Globus pallidus (tissue), 1 donor: ENCODE data around the gene ZCWPW1.

Experiments
- DNase-seq: peaks from one replicate; pipeline ENCODE4 v3.0.0-alpha.2; 2015; ENCODE audit warnings: low spot score

The ZCWPW1 gene

DNA sequence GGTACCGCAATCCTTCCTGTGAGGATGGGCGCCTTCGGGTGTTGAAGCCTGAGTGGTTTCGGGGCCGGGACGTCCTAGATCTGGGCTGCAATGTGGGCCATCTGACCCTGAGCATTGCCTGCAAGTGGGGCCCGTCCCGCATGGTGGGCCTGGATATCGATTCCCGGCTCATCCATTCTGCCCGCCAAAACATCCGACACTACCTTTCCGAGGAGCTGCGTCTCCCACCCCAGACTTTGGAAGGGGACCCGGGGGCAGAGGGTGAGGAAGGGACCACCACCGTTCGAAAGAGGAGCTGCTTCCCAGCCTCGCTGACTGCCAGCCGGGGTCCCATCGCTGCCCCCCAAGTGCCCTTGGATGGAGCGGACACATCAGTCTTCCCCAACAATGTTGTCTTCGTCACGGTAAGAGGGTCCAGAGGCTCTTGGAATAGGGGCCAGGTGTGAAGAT is 2.8 kb upstream of the ZCWPW1 start:
- DNase-seq, result no peak

DNA sequence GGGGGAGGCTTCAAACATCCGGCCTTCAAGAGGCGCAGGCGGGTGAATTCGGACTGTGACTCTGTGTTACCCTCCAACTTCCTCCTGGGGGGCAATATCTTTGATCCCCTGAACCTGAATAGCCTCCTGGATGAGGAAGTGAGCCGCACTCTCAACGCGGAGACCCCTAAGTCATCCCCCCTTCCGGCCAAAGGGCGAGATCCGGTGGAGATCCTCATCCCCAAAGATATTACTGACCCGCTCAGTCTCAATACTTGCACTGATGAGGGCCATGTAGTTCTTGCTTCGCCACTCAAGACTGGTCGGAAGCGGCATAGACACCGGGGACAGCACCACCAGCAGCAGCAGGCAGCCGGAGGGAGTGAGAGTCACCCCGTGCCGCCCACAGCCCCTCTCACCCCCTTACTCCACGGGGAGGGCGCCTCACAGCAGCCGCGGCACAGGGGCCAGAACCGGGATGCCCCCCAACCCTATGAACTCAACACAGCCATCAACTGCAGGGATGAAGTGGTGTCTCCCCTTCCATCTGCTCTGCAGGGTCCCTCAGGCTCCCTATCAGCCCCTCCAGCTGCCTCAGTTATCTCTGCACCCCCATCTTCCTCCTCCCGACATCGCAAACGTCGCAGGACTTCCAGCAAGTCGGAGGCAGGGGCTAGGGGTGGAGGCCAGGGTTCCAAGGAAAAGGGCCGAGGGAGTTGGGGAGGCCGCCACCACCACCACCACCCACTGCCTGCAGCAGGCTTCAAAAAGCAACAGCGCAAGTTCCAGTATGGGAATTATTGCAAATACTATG is 2.2 kb upstream of the ZCWPW1 start:
- no peak for DNase-seq

DNA sequence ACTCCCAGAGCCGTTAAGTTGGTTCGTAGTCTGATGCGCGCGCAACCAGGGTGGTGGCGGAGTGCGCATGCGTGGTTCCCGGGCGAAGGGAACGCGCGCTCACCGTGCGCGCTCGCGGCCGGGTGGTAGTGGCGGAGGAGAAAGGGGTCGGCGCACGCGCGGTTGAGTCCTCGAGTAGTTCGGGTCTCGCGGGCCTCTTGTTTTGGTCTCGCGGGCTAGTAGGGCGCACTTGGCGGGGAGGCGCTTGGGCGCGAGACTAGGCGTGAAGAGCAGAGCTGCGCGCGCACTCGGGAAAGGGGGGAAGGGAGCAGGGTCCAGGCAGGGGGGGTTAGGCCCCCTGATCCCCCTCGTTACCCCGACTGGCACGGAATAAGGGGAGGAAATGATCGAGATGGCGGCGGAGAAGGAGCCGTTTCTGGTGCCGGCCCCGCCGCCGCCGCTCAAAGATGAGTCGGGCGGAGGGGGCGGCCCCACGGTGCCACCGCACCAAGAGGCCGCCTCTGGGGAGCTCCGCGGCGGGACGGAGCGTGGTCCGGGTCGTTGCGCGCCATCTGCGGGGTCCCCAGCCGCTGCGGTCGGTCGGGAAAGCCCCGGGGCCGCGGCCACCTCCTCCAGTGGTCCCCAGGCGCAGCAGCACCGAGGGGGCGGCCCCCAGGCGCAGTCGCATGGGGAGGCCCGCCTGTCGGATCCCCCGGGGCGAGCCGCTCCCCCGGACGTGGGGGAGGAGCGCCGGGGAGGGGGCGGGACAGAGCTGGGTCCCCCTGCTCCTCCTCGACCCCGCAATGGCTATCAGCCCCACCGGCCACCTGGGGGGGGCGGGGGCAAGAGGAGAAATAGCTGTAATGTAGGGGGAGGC is 1.4 kb upstream of the ZCWPW1 start, which contains the start of gene MEPCE:
Gene MEPCE (plus strand): TSS at position 195 of the 856 bp plus-strand sequence. CDS start 188 bp downstream, at position 383.
- peak; percentile 93 for DNase-seq

DNA sequence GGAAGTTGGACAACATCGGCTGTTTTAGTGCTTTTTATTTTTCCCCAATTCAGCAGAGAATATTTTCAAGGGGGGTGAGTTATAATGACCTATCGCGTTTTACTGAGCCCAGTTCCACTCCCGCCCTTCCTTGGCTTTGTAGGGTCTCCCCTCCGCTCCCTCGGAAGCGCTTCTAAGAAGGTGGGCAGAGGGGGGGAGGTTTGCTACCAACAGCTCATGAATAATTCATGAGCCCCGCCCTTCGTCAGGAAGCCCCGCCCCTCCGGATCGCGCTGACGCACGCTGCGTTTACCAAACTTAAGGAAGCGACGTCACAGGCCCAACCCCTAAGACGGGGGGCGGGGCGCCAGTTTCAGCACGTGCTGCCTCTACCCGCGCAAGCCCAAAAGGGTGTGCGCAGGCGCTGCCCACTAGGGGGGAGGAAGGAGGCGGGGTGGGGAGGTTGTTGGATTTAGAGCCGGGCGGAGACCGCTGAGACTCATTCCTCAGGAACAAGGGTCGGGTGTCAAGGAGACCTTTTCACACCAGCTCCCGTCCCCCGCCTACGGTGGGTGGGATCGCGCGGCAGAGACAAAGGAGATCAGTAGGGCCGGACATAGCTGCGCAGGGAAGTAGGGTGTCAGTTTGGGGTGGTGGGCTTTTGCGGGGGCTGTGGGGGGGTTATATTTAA is 599 bp upstream of the ZCWPW1 start:
- DNase-seq, result peak; percentile 99

DNA sequence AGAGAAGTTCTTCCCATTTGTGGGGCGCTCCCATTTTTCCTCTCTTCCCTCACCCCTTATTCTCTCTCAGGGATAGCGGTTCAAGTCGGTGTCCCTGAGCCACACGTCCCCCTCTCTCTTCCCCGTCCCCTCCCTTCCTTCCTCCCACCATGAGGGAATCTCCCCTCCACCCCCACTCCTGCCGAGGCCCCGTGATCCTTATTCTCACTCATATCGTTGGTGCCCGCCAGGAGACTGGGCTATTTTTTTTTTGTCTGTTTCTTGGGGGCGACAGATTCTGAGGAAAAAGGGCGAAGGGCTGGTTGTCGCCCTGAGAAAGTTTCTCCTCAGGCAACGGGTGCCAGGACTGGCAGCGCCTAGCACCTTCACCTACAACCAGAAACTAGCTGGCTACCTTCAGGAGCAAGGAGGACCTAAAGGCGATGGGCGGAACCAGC is 723 bp downstream of the ZCWPW1 start:
- DNase-seq, result no peak

DNA sequence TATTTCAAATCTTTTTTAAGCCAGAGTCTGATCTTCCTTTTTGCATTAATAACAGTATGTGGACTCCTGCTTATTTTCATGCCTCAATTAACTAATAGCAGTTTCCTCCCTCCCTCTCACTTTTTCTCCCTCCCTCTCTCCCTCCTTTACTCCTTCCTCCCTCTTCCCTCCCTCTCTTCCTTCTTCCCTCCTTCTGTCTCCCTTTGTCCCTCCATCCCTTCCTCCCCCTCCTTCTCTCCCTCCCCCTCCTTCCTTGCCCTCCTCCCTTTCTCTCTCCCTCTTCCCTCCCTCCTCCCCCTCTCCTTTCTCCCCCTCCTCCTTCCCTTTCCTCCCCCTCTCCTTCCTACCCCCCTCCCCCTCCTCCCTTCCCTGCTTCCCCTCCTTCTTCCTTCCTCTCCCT is 2.0 kb downstream of the ZCWPW1 start:
- DNase-seq, result no peak

DNA sequence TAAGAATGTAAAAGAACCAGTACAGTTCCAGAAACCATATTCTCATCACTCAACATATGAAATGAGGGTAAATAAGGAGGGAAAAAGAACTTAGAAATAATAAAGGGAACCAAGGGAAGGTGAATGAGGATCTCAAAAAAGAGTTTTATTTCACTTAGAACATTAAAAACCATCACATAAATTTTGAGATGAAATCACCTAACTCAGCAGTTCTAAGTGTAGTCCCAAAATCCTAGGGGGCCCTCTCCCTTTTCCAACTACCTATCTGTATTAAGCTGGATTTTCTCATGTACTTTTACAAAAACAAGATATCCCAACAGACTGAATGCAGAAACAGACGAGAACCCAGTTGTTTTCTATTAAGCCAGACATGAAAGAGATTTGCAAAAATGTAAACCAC is 3.2 kb downstream of the ZCWPW1 start:
- DNase-seq, result no peak

DNA sequence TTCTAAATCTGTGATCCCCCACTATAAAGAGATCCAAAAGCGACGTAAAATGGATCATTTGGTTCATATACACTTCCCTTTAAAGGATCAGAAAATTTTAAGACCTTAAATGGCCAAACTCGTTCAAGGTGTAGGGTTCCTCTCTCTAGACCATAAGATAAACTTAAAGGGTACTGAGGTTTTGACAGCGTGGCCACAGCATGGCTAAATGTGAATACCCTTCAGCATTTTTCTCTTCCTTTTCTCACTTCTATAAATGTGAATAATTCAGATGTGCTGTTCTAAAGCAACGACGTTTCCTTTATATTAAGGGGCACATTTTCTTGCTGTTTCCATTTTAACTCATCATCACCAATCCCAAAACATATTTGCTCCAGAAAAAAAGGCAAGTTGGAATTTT is 5.2 kb downstream of the ZCWPW1 start:
- DNase-seq, result no peak

DNA sequence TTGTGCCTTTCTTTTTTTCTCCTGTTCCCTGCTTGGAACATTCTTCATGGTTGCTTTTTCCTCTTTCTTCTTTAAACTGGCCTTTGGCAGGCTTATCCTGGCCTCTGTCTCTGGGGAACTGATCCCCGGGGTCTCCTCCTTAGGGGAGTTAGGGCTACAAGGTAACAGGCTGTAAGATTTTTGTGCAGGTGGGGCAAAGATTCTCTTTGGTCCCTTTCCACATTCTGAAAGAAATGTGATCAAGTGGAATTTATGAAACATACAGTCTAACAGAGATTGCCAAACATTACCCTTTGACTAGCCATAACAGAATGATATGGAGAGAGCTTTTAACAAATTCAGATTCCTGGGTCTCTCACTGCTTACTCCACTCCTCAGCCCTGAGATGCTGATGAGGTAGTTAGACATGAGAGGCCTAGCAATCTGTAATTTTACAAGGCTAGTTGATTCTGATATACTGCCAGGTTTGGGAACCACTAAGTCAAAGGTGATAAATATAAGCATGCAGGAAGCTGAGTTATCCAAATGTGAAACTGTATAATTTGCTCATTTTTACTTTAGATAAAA is 8.8 kb downstream of the ZCWPW1 start:
- DNase-seq, result no peak

DNA sequence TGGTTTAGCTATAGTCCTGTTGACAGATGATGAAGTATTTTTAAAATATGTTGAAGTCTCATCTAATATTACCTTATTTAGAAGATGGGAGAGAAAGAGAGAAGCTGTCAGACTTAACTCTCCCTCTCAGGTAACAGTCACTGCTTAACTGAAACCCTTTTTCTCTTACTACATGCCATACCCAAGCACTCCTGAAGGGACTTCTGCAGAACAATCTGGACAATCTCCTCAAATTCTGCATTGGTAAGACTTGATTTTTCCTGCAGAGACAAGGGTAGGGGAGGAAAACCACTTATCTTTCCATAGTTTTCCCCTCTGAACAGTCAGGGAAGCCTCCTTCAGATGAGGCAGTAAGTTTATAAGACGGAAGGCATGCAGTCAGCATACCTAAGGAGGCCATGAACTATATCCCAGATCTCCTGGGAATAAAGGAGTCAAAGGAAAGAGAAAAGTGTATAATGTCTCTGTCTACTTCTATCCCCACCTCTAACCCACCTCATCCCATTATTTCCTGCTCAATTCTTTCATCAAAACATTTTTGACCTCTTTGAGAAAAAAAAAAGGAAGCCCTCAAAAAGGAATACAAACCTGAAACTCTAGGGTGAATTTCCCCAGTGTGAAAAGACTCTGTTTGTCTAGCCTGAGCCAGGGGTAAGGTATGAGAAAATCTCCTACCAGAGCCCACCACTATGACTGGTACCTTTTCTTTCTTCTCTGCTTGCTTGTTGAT is 9.4 kb downstream of the ZCWPW1 start:
- DNase-seq, result no peak

DNA sequence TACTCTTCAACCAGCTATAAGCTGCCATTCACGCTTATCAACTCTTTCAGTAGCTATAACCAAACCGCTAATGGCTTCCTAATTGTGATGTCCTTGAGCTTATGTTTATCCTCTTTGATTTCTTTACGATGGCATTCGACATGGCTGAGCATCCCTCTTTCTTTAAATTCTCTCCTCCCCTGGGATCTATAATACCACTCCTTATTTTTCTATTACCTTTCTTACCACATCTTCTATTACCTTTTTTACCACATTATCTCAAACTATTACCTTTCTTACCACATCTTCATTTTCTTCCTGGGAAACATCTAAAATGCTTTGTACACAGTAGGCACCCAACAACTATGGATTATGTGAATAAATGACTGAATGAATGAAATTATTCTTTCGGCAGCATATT is 13.1 kb downstream of the ZCWPW1 start:
- DNase-seq, result no peak

DNA sequence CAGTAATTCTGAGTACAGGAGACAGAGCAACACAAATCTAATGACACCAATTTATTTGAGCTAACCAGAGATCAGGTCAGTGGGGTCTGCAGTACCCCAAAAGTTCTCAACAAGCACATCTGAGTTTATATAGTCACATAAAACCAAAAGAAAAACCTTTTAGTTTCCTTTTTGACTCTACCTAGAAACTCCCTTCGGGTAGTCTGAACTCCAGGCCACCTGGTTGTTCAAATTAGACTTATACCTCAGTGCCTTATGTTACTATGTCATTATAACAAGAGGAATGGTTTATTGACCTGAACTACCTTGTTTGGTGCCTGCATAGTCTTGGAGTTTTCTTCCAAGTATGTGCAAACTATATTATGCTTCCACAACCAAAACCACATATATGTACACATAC is 14.6 kb downstream of the ZCWPW1 start:
- DNase-seq, result no peak

DNA sequence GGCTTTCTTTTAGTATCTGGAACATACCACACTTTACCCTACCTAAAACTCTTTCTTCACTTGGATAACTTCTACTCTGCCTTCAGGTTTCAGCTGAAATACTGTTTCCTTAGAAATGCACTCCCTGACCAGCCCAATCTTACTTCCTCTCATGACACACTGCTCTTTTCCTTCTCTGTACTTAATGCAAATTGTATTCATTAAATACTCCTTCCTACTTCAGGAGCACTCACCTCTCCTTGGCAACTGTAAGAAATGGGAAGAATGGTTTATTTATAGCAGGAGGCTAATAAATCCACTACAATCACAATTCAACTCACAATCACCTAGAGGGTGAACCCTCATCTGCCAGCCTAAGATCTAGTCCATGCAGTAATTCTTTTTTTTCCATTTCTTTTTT is 15.2 kb downstream of the ZCWPW1 start:
- no peak for DNase-seq

DNA sequence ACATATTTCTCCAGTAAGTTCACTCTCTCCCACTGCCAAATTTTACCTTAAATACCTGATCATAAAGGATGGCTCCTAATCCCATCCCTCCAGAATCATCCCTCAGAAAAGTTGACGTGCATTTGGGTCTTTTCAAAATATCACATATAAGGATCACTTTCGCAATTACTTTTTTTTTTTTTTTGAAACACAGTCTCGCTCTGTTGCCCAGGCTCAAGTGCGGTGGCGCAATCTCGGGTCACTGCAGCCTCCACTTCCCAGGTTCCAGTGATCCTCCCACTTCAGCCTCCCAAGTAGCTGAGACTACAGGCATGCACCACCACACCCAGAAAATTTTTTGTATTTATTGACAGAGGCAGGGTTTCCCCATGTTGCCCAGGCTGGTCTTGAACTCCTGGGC is 17.4 kb downstream of the ZCWPW1 start:
- DNase-seq, result no peak

DNA sequence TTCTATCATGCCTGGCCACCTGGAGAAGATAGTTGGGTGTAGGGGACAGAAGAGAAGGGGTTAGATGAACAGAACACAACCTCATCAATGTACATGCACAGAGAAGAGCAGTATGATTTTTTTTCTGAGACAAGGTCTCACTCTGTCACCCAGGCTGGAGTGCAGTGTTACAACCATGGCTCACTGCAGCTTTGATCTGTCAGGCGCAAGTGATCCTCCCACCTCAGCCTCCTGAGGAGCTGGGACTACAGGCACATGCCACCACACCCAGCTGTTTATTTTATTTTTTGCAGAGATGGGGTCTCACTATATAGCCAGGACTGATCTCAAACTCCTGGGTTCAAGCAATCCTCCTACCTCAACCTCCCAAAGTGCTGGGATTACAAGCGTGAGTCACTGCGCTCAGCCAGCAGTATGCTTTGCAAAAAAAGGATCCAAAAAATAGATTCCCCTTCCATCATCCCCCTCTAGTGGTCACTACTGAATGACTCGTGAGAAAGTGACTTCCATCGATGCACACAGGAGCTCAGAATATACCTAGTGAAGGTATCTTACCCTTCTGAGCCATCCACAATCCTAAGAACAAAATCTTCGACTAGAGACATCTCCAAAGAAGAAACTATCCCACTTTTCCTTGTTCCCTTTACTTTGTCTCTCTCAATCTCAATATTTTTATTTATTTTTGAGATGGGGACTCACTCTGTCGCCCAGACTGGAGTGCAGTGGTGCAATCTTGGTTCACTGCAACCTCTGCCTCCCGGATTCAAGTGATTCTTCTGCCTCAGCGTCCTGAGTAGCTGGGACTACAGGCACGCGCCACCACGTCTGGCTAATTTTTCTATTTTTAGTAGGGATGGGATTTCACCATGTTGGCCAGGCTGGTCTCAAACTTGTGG is 21.0 kb downstream of the ZCWPW1 start:
- DNase-seq, result no peak

DNA sequence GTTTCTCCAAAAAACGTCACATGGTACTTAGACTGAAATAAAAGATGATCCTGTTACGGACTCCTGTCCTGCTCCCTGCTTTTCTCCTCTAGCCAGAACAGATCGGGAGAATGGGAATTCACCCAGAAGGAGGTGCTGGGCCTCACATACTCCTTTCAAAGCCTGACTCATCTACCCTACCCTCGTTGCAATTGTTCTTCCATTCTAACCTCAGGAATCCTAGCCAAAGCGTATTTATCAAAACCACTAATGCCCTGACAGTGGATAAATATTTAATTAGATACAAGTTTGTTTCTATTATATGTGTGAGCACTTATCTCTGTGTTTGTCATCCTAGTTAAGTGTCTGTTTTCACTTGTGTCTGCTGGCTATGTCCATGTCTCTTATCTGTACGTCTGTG is 21.7 kb downstream of the ZCWPW1 start:
- DNase-seq, result no peak

DNA sequence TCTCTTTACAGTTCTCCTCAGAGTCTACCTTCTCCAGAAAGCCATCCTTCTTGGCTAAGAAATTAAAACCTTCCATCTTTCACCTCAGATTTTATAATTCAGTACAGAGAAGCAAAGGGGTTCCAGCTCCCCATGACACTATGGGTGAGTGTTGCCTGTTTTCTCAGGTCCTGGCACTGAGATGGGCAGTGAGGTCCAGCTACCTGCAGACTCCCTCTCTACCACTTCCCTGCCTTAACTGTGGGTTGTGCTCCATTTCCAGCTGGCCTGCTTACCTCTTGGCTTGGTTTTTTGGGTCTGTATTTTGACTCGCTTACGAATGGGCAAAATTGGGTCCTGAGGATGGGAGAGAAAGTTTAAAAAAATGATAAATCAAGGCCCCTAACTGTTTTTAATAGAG is 26.3 kb downstream of the ZCWPW1 start:
- no peak for DNase-seq

DNA sequence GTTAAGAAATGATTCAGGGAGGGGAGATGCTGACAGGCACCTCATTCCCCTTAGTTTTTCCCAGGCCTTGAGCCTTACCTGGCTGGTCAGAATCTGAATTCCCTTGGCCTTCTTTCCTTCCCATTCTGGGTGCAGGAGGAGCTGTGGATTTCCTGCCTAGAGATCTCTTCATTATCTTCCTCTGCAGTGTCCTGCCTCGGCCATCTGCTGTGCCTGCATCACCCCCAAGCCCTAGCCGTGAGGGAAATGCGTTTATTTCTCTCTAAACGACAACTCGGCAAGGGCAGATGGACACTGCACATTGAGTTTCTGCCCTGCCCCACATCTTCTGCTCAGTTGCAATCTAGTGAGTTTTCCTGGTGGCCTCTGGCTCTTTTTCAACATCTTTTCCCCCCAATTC is 26.7 kb downstream of the ZCWPW1 start:
- DNase-seq, result no peak

DNA sequence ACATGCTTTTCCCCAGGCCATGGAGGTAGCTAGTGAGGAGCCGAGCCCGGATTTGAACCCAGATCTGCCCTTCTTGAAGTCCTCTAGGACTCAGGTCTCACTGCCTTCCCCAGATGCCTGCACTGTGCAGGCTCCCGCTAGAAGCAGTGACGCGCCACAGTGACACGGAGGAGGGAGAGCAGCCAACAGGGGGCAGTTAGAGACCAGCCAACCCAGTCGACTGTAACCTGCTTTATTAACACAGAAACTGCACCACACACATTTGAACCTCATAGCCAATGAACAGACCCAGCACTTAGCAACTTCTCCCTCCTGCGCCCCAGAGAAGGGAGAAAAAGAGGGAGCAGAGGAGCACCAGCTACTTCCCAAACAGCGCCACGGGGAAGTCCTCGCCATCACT is 27.8 kb downstream of the ZCWPW1 start:
- no peak for DNase-seq

DNA sequence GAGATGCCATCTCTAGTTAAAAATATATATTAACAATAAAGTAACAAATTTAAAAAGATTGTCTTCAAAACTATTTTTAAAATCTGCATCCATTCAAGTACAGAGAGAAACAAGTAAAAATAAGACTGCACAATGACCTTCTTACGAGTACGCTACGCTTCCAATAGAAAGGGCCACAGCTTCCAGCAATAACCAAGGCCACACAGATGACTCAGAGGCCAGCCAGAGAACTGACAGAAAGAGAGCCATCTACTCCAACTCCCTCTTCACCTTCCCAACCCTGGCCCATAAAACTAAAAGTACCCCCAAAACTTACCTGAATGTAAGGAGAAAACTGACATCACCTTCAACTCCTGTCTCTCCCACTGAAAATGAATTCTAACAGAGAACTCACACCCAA is 28.5 kb downstream of the ZCWPW1 start:
- DNase-seq, result no peak

DNA sequence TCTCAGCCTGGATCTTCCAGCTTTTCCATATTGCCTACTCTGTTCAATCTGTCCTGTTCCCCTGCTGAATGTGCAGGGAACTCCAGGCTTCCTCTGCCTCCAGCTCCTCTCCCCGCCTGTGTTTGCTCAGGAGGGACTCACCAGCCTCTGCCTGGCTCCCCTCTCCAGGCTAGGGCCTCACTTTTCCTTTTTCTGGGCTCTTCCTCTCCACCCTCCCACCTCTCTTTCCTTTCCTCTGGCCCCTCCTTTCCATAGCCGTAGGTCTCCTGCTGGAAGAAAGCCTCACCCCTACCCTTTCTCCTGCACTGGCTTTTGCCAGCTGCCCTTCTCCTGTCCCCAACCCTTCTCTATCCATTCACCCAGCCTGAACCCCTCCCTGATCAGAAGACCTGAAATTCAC is 30.3 kb downstream of the ZCWPW1 start:
- no peak for DNase-seq
